B cell (primary cell): ENCODE measurements around the gene CCDC93. TPM values are rescaled to one million over a fixed set of nuclear protein-coding genes. Genes with fewer than 3 reads are reported as not detected.

ENCODE experiments used
- ATAC-seq: fragments of 200-7000 bp; cut with Tn5 transposase; one replicate; pipeline ENCODE4 v1.10.0; 2021; ENCODE audit warnings: low read depth, mild to moderate bottlenecking, moderate number of reproducible peaks, moderate library complexity
- CTCF ChIA-PET: fragments of 350-600 bp; sonication (Branson Sonifier 250); formaldehyde crosslinking; loops from one replicate; lab custom pipeline; 2021; ENCODE audit warnings: antibody characterized with exemption, inconsistent platforms; lab: Charles Lee
- POLR2A ChIA-PET: fragments of 350-600 bp; sonication (Branson Sonifier 250); formaldehyde crosslinking; loops from one replicate; lab custom pipeline; 2021; ENCODE audit warnings: antibody characterized with exemption; lab: Charles Lee
- DNase-seq: peaks from one replicate; pipeline ENCODE4 v3.0.0; 2013
- H2AFZ ChIP-seq: 2 replicates; pipeline ENCODE4 v1.6.1; 2012; ENCODE audit warnings: mild to moderate bottlenecking, low read depth, low read length; ENCODE audit not compliant: insufficient read depth, poor library complexity, severe bottlenecking
- H3K27ac ChIP-seq, 2 donors: 1 replicate in 1 of 2; 2 replicates in 1 of 2; pipeline ENCODE4 v1.5.1; 2012 to 2013; ENCODE audit warnings: low read length in 2 of 2, mild to moderate bottlenecking in 2 of 2, moderate library complexity in 1 of 2
- H3K27me3 ChIP-seq, 4 experiments: fragments of 200-600 bp in 1 of 4; sonication (generic) in 1 of 4; replicated peaks in 1 of 4; 1 replicate in 2 of 4; 2 replicates in 2 of 4; pipeline versions ENCODE4 v1.6.1 to v1.7.0; 2013 to 2016; ENCODE audit warnings: low read length in 3 of 4, mild to moderate bottlenecking in 2 of 4, mixed read lengths in 1 of 4, moderate library complexity in 1 of 4; ENCODE audit not compliant: insufficient read depth in 4 of 4, control insufficient read depth in 3 of 4; ENCODE audit errors: control extremely low read depth in 1 of 4
- H3K36me3 ChIP-seq, 2 experiments: replicated peaks in 1 of 2; 1 replicate in 1 of 2; 2 replicates in 1 of 2; pipeline versions ENCODE4 v1.6.1 to v1.7.1; 2013; ENCODE audit warnings: low read length in 1 of 2; ENCODE audit not compliant: insufficient read depth in 2 of 2, control insufficient read depth in 1 of 2; ENCODE audit errors: control extremely low read depth in 1 of 2, extremely low read depth in 1 of 2
- H3K4me1 ChIP-seq, 2 donors: fragments of 200-600 bp in 1 of 2; sonication (generic) in 1 of 2; 1 replicate in 1 of 2; 2 replicates in 1 of 2; pipeline versions ENCODE4 v1.5.1 to v1.6.1; 2013 to 2017; ENCODE audit warnings: low read length in 2 of 2; ENCODE audit not compliant: control insufficient read depth in 2 of 2, insufficient read depth in 2 of 2
- H3K4me2 ChIP-seq: replicated peaks from 2 replicates; pipeline ENCODE3; 2012; ENCODE audit warnings: mild to moderate bottlenecking, low read depth, low read length; ENCODE audit not compliant: poor library complexity, severe bottlenecking
- H3K4me3 ChIP-seq, 5 experiments: fragments of 200-600 bp in 1 of 5; sonication (generic) in 1 of 5; 1 replicate in 3 of 5; 2 replicates in 2 of 5; pipeline versions ENCODE4 v1.5.1 to v1.7.0; 2011 to 2016; ENCODE audit warnings: low read length in 4 of 5, mild to moderate bottlenecking in 4 of 5, low read depth in 2 of 5, control low read depth in 1 of 5, moderate library complexity in 1 of 5; ENCODE audit not compliant: insufficient read depth in 1 of 5; ENCODE audit errors: control extremely low read depth in 1 of 5, extremely low read depth in 1 of 5
- H3K79me2 ChIP-seq: fragments of 200-600 bp; sonication (generic); one replicate; pipeline ENCODE4 v1.6.0; 2016; ENCODE audit warnings: low read length; ENCODE audit not compliant: control insufficient read depth, insufficient read depth
- H3K9ac ChIP-seq: fragments of 200-600 bp; sonication (generic); 2 replicates; pipeline ENCODE4 v1.6.1; 2017; ENCODE audit warnings: mild to moderate bottlenecking, low read length, moderate library complexity
- H3K9me3 ChIP-seq, 3 donors: one replicate each; pipeline versions ENCODE4 v1.6.1 to v1.7.1; 2013; ENCODE audit warnings: low read length in 2 of 3; ENCODE audit not compliant: control insufficient read depth in 2 of 3, insufficient read depth in 1 of 3; ENCODE audit errors: control extremely low read depth in 1 of 3
- H4K20me1 ChIP-seq: 2 replicates; pipeline ENCODE4 v1.6.0; 2012; ENCODE audit warnings: mild to moderate bottlenecking, low read length; ENCODE audit not compliant: insufficient read depth, control insufficient read depth, poor library complexity, severe bottlenecking
- H3K27ac Mint-ChIP-seq: one replicate; pipeline ENCODE4 v1.8.0; 2021; ENCODE audit warnings: mixed read lengths
- H3K27me3 Mint-ChIP-seq: one replicate; pipeline ENCODE4 v1.8.0; 2021; ENCODE audit warnings: mixed read lengths
- H3K4me1 Mint-ChIP-seq: one replicate; pipeline ENCODE4 v1.8.0; 2021; ENCODE audit warnings: mixed read lengths
- H3K4me3 Mint-ChIP-seq: one replicate; pipeline ENCODE4 v1.8.0; 2021; ENCODE audit warnings: mixed read lengths
- H3K9me3 Mint-ChIP-seq: one replicate; pipeline ENCODE4 v1.8.0; 2022; ENCODE audit warnings: mixed read lengths; ENCODE audit not compliant: insufficient read depth
- EZH2 ChIP-seq: IDR thresholded peaks from 2 replicates; pipeline ENCODE4 v1.6.1; 2012; ENCODE audit warnings: borderline replicate concordance, low read depth, mild to moderate bottlenecking, moderate library complexity, low read length; ENCODE audit not compliant: insufficient read depth, poor library complexity, severe bottlenecking
- WGBS: methylation state at CpG from one replicate; pipeline ENCODE4 v1.1.5; 2013; ENCODE audit warnings: missing lambda C conversion rate; ENCODE audit not compliant: insufficient coverage; 5-methylcytosine and 5-hydroxymethylcytosine counted together
- intact Hi-C: fragments of 100-400 bp; cut with micrococcal nuclease; formaldehyde crosslinking; loops from one replicate; pipeline ENCODE4 v1.10.0; 2022
- polyA plus RNA-seq: library from polyadenylated mRNA; depleted of rRNA; stranded (reverse); fragments of >200 nt; gene quantifications from 2 replicates; pipeline ENCODE4 v1.2.3, GENCODE V29; 2012
- total RNA-seq, 2 donors: library from RNA; stranded (reverse); fragments of 120-200 nt in 1 of 2; gene quantifications; 1 replicate in 1 of 2; 2 replicates in 1 of 2; pipeline versions ENCODE4 v1.2.3 to v1.2.4, GENCODE V29; 2013 to 2022
- TF ChIP-seq, protein P1 (sequence below): fragments of 200-600 bp; IDR thresholded peaks from one replicate; pipeline ENCODE4 v1.8.0; 2022; ENCODE audit warnings: antibody characterized with exemption, mild to moderate bottlenecking

Gene CCDC93
- total and polyA plus RNA-seq, 2 donors (not counting 1 experiment from before 2014, with no cell fraction given) = 17.5 to 79.6 TPM

DNA sequence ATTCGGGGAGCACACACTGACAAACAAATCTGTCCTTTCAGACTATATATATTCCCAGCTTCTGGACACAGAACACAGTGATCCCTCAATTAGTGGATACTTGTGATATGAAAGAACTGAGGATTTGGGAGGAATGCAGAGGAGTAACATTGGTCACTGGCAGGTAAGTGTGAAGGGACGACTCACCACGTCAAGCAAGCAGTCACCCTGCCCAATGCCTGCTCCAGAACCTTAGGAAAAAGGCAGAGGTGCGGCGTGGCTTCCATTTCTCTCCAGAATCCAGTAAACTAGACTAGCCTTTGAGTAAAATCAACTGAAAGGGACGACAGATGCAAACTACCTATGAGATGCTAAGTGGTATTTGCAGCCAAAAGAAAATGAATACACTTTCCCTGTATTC lies 1.1 kb downstream of the CCDC93 start:
- Histone ChIP-seq H2AFZ (peak overlapping the region; percentile 100), H3K27me3 (peaks cover 0 to 9% (median 0%) of the 10 kb centered on the region in 4 experiments), H3K36me3 (peaks cover 0 to 16% of the 10 kb centered on the region in 2 experiments), H3K9me3 (no peaks in the 10 kb centered on the region), H3K4me1 (peaks cover 21 to 24% of the 10 kb centered on the region in 2 donors), H3K4me2 (peak overlapping the region; percentile 91), H3K9ac (peak overlapping the region; percentile 99), H3K27ac (peak overlapping the region in 1 of 2 donors; percentile 97), H4K20me1 (peaks cover 42% of the 10 kb centered on the region), H3K79me2 (peaks cover 65% of the 10 kb centered on the region), H3K4me3 (peak overlapping the region; percentile 45 to 99 (median 96))
- intact Hi-C loops = no loop called here
- peak; percentile 14 for DNase-seq
- TF ChIP-seq EZH2 = no peak
- TF ChIP-seq, protein P1, sequence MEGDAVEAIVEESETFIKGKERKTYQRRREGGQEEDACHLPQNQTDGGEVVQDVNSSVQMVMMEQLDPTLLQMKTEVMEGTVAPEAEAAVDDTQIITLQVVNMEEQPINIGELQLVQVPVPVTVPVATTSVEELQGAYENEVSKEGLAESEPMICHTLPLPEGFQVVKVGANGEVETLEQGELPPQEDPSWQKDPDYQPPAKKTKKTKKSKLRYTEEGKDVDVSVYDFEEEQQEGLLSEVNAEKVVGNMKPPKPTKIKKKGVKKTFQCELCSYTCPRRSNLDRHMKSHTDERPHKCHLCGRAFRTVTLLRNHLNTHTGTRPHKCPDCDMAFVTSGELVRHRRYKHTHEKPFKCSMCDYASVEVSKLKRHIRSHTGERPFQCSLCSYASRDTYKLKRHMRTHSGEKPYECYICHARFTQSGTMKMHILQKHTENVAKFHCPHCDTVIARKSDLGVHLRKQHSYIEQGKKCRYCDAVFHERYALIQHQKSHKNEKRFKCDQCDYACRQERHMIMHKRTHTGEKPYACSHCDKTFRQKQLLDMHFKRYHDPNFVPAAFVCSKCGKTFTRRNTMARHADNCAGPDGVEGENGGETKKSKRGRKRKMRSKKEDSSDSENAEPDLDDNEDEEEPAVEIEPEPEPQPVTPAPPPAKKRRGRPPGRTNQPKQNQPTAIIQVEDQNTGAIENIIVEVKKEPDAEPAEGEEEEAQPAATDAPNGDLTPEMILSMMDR = no peak
- ATAC-seq = no peak
- Mint-ChIP-seq H3K9me3 (no peaks in the 10 kb centered on the region), H3K27ac (peak overlapping the region; percentile 89), H3K4me1 (peaks cover 34% of the 10 kb centered on the region), H3K4me3 (peak overlapping the region; percentile 93), H3K27me3 (peaks cover 7% of the 10 kb centered on the region)
- WGBS = 34% methylated on average over 4 of the region's 6 CpGs
- ChIA-PET CTCF (interaction anchor here (1.6 to 1.8 kb wide), 2 partner anchors 10 to 20 kb away, joined by 5 to 30 read pairs; no protein-coding TSS in a partner anchor), POLR2A (interaction anchor here (0.7 kb wide), 1 partner anchor 104 kb away, joined by 3 read pairs; no protein-coding TSS in a partner anchor)

- H3K27me3 Mint-ChIP-seq = no peaks in the 10 kb centered on the region
- H3K9ac ChIP-seq = no peak overlapping the region
- POLR2A ChIA-PET = no interaction called here
- H3K4me2 ChIP-seq = no peak overlapping the region
- ATAC-seq (no peak), DNase-seq (no peak)
- H3K9me3 ChIP-seq = no peaks in the 10 kb centered on the region
- peaks cover 68% of the 10 kb centered on the region for H3K79me2 ChIP-seq
- CTCF ChIA-PET = interaction anchor here (0.8 to 2.0 kb wide), 2 partner anchors 22 to 50 kb away, joined by 3 to 7 read pairs; no protein-coding TSS in a partner anchor
- no peaks in the 10 kb centered on the region for H3K9me3 Mint-ChIP-seq
- peaks cover 21 to 24% of the 10 kb centered on the region in 2 donors for H3K4me1 ChIP-seq
- H3K36me3 ChIP-seq = peaks cover 5 to 34% of the 10 kb centered on the region in 2 experiments
- peaks cover 0 to 3% (median 0%) of the 10 kb centered on the region in 4 experiments for H3K27me3 ChIP-seq
- no peak overlapping the region for H2AFZ ChIP-seq
- no peak overlapping the region for H3K27ac ChIP-seq
- H3K4me3 ChIP-seq = no peak overlapping the region
- no peak overlapping the region for H3K4me3 Mint-ChIP-seq
- peaks cover 34% of the 10 kb centered on the region for H3K4me1 Mint-ChIP-seq
- H3K27ac Mint-ChIP-seq = no peak overlapping the region
- no peak for TF ChIP-seq EZH2
- TF ChIP-seq, protein P1 = no peak
- intact Hi-C loops = no loop called here
- H4K20me1 ChIP-seq = peaks cover 52% of the 10 kb centered on the region
Observed at GRCh38 chr2:118010473-118010872, 3.4 kb downstream of the CCDC93 start.
